Subcutaneous abdominal adipose tissue (tissue), 5 donors: ENCODE measurements around the gene GAGE1.

Source experiments
- H3K27ac ChIP-seq: one replicate; pipeline ENCODE4 v1.7.0; 2013; ENCODE audit warnings: low read depth, mild to moderate bottlenecking, inconsistent platforms, low read length, moderate library complexity
- H3K27me3 ChIP-seq, 5 donors: one replicate each; pipeline ENCODE4 v1.7.0; 2013; ENCODE audit warnings: low read length in 5 of 5, inconsistent platforms in 1 of 5; ENCODE audit not compliant: control insufficient read depth in 5 of 5, insufficient read depth in 4 of 5
- H3K36me3 ChIP-seq, 5 donors: one replicate each; pipeline ENCODE4 v1.7.0; 2013; ENCODE audit warnings: low read length in 5 of 5; ENCODE audit not compliant: control insufficient read depth in 5 of 5, insufficient read depth in 5 of 5
- H3K4me1 ChIP-seq, 5 donors: one replicate each; pipeline ENCODE4 v1.7.0; 2013; ENCODE audit warnings: low read length in 5 of 5, mild to moderate bottlenecking in 3 of 5, moderate library complexity in 1 of 5; ENCODE audit not compliant: control insufficient read depth in 5 of 5, insufficient read depth in 5 of 5
- H3K4me3 ChIP-seq, 5 donors: one replicate each; pipeline ENCODE4 v1.7.0; 2013; ENCODE audit warnings: low read length in 5 of 5, low read depth in 1 of 5
- H3K9ac ChIP-seq, 5 donors: one replicate each; pipeline ENCODE4 v1.7.0; 2013; ENCODE audit warnings: low read length in 5 of 5, mild to moderate bottlenecking in 4 of 5, moderate library complexity in 3 of 5
- H3K9me3 ChIP-seq, 5 donors: one replicate each; pipeline ENCODE4 v1.7.0; 2013; ENCODE audit warnings: low read length in 5 of 5; ENCODE audit not compliant: control insufficient read depth in 5 of 5
- donor health status: healthy.
- donor health status: healthy.
- donor health status: healthy.
- donor health status: healthy.
- donor health status: healthy.

GAGE1 gene

DNA sequence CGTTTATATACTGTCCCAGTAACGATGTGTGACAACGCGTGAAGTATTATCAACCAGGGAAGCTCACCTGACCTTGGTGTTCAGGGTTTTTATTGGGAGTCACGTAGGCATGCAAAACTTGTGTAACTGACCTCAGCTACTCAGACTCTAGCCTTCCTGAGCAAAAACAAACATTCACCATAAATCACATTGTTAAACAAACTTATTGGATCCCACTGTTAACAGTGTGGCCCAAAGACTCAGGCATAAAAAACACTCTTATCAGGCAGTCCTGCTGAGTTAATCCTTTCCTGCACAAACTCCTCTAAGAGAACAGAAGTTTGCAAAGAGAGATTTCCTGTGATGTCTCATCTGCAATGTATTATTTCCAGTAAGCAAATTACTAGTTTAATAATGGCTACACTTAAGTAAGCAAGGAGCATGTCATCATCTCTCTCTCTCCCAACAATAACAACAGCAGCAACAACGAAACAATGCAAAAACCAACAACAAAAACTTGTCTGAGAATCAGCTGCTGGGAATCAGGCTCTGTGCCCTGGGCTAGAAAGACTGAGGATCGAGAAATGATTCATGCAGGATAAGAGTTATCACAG is 12.0 kb downstream of the GAGE1 start:
- Histone ChIP-seq H3K9ac (no peak overlapping the region), H3K27ac (no peak overlapping the region), H3K9me3 (no peaks in the 10 kb centered on the region), H3K36me3 (no peaks in the 10 kb centered on the region), H3K4me3 (no peak overlapping the region), H3K27me3 (peaks cover 0 to 5% (median 0%) of the 10 kb centered on the region in 5 donors), H3K4me1 (no peaks in the 10 kb centered on the region)

DNA sequence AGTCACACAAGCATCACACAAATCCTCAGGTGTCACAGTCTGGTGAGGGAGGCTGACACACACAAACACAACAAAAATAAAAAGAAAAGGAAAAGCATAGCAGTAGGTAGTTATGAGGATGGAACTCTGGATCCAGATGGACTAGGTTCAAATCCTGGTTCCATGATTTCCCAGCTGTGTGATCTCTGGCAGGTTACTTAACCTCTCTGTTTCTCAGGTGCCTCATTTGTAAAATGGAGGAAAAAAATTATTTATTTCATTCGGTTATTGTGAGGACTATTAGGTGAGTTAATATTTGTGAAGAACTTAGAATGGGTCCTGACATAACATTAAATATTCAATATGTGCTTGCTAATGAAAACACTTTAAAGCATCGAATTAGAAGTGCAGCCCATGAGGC is 19.8 kb downstream of the GAGE1 start:
- no peak overlapping the region for H3K4me3 ChIP-seq
- no peaks in the 10 kb centered on the region for H3K36me3 ChIP-seq
- no peaks in the 10 kb centered on the region for H3K4me1 ChIP-seq
- no peaks in the 10 kb centered on the region for H3K9me3 ChIP-seq
- H3K27ac ChIP-seq: no peak overlapping the region
- peaks cover 0 to 15% (median 10%) of the 10 kb centered on the region in 5 donors for H3K27me3 ChIP-seq
- H3K9ac ChIP-seq: no peak overlapping the region

DNA sequence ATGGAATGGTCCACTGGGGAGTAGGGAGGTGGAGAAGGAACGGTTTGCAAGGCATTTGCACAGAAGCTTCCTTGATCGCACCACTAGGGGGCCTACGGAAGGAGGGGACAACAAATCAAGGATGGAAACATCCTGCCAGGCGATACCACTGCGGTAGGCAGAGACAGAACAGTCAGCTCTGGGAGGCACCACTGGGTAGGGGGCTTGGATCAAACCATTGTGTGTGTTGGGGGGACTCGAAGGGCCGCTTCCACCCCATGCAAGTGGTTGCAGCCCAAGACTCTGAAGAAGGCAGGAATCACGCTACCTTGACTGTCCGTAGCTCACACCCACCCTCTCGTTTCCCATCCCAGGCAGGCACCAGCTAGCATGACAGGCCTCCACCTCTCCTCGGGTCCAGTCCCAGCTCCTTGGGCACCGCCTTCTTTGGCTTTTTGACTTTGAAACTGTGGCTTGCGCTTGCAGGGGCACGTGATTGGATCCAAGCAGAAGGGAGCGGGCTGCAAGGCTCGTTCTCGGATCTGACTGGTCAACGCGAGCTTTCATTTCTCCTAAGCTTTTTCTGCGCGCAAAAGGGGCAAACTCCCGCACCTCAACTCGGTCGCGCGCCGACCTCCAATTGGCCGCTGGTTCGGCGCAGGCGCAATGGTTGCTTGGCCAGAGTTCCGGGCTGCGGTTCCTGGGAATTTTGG is 28.4 kb downstream of the GAGE1 start:
- Histone ChIP-seq H3K27me3 (peaks cover 0 to 7% (median 3%) of the 10 kb centered on the region in 5 donors), H3K36me3 (no peaks in the 10 kb centered on the region), H3K4me1 (peaks cover 0 to 3% (median 0%) of the 10 kb centered on the region in 5 donors), H3K27ac (no peak overlapping the region), H3K9ac (no peak overlapping the region), H3K4me3 (peak overlapping the region; percentile 2 to 57 (median 30)), H3K9me3 (peaks cover 0 to 16% (median 9%) of the 10 kb centered on the region in 5 donors)

DNA sequence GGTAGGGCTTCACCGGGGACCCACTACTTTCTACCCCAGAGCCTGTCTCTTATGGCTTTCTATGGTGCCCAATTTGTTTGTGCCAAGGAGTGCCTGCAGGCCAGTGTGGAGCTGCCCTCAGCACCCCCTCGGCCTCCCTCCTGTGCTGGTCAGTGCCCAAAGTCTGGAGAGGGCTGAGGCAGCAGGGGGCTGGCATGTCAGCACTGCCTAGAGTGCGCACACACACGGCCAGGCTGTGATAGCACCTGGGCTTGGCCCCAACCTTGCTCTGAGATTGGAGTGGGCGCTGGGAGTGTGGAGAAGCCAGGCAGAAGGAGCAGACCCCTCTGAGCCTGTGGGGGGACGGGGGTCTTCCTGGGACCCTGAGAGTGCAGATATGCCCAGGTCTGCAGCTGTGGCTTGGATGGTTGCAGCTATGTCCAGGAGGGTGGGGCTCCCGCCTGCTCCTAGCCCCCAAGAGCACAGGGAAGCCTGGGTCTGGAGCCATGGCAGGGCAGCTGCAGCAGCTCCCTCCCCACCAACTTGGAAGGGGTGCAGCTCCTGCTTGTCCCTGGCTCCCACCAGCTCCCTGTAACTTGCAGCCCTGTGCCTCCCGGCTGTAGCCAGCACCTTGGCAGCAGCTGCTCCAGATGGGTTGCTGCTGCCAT is 46.3 kb downstream of the GAGE1 start:
- Histone ChIP-seq H3K36me3 (no peaks in the 10 kb centered on the region), H3K4me1 (no peaks in the 10 kb centered on the region), H3K9me3 (no peaks in the 10 kb centered on the region), H3K9ac (no peak overlapping the region), H3K4me3 (no peak overlapping the region), H3K27me3 (peaks cover 8 to 17% (median 8%) of the 10 kb centered on the region in 5 donors), H3K27ac (no peak overlapping the region)

DNA sequence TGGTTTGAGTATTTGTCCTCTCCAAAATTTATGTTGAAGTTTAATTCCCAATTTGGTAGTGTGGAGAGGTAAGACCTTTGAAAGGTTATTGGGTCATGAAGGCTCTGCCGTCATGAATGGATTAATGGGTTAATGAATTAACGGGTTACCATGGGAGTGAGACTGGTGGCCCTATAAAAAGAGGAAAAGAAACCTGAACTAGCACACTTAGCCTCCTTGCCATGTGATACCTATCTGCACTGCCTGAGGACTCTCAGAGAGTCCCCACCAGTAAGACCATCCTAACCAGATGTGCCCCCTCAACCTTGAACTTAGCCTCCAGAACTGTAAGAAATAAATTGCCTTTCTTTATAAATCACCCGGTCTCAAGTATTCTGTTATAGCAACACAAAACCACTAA is 57.7 kb downstream of the GAGE1 start:
- H3K4me3 ChIP-seq: no peak overlapping the region
- H3K9me3 ChIP-seq: peaks cover 0 to 2% (median 0%) of the 10 kb centered on the region in 5 donors
- H3K9ac ChIP-seq: no peak overlapping the region
- H3K27ac ChIP-seq: no peak overlapping the region
- peaks cover 0 to 11% (median 5%) of the 10 kb centered on the region in 5 donors for H3K27me3 ChIP-seq
- H3K4me1 ChIP-seq: no peaks in the 10 kb centered on the region
- no peaks in the 10 kb centered on the region for H3K36me3 ChIP-seq
